Uterus (tissue), 2 donors: ENCODE data around the gene ARHGAP15.

Experiments
- CTCF ChIP-seq, 4 experiments: fragments of 200-600 bp in 2 of 4; fragments of 450-650 bp in 2 of 4; sonication (generic) in 2 of 4; IDR thresholded peaks; one replicate each; pipeline ENCODE4 v1.5.1; 2016 to 2019; ENCODE audit warnings: antibody characterized with exemption in 4 of 4, mild to moderate bottlenecking in 2 of 4, moderate library complexity in 1 of 4
- POLR2A ChIP-seq, 2 donors: fragments of 450-650 bp; IDR thresholded peaks; one replicate each; pipeline ENCODE4 v1.6.1; 2016; ENCODE audit warnings: antibody characterized with exemption in 2 of 2, mild to moderate bottlenecking in 1 of 2, moderate library complexity in 1 of 2

- TF ChIP-seq CTCF (IDR thresholded peaks at IDR 0.05) (no peak), POLR2A (IDR thresholded peaks at IDR 0.05) (no peak)
These were observed 10.7 kb downstream of the ARHGAP15 start for GRCh38 chr2:143139835-143140393.
